GM12872 (cell line): ENCODE results near the gene TBCEL.

Source experiments
- TF ChIP-seq, protein P1 (sequence below): IDR thresholded peaks from 3 replicates; pipeline ENCODE4 v1.5.1; 2011; ENCODE audit warnings: low read depth, mild to moderate bottlenecking, low read length, moderate library complexity; ENCODE audit not compliant: insufficient read depth

Gene TBCEL

GRCh38 chr11:120991830-120992686, 31.8 kb upstream of the TBCEL start:
- TF ChIP-seq, protein P1, sequence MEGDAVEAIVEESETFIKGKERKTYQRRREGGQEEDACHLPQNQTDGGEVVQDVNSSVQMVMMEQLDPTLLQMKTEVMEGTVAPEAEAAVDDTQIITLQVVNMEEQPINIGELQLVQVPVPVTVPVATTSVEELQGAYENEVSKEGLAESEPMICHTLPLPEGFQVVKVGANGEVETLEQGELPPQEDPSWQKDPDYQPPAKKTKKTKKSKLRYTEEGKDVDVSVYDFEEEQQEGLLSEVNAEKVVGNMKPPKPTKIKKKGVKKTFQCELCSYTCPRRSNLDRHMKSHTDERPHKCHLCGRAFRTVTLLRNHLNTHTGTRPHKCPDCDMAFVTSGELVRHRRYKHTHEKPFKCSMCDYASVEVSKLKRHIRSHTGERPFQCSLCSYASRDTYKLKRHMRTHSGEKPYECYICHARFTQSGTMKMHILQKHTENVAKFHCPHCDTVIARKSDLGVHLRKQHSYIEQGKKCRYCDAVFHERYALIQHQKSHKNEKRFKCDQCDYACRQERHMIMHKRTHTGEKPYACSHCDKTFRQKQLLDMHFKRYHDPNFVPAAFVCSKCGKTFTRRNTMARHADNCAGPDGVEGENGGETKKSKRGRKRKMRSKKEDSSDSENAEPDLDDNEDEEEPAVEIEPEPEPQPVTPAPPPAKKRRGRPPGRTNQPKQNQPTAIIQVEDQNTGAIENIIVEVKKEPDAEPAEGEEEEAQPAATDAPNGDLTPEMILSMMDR = no peak

DNA sequence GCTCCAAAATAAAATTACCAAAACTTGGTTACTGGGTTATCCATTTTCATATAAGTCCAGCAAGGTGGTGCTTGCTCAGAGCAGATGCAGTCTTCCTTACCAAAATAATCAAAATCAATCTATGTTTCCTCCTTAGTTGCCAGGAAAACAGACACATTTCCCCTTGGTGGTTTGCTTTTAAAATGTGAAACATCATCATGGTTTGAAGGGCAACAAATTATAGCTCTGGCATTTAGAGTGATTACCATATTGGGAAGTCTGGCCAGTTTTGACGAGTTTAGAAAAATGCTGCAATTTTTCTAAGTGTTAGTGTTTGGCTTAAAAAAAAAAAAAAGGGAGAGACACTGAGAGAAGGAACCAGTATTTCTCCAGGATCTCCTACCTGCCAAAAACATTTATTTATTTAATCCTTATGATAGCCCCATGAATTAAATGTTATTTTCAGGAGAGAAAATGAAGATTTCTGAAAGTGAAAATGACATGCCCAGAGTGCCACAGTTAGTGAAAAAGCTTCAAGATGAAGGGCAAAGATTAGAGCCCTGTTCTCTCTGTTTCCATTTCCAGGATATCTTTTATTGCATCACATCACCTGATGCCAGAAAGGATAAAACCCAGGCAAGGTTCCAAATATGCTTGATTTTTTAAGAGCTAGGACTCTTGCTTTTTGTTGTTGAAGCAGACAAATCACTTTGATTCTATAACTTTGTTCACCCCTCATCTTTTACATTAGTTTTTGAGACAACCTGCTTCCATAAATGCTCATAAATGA, 29.6 kb upstream of the TBCEL start:
- TF ChIP-seq, protein P1 = no peak

DNA sequence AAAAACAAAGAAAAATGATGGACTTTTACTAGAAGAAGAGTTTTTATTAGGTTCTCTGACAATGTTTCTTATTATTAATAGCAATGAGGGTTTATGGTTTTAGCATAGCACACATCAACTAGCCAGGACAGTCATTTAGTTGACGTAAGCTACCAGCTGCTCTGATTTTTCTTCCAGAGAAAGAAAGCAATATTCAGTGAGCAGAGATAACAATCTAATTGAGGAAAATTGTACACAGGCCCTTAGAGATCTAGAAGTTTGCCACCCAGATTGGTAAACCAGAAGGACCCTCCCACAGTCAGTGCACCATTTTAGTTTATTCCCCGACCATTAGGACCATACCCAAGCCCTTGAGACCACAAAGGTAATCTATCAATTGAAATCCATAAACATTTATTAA, 28.7 kb upstream of the TBCEL start:
- TF ChIP-seq, protein P1 = no peak

DNA sequence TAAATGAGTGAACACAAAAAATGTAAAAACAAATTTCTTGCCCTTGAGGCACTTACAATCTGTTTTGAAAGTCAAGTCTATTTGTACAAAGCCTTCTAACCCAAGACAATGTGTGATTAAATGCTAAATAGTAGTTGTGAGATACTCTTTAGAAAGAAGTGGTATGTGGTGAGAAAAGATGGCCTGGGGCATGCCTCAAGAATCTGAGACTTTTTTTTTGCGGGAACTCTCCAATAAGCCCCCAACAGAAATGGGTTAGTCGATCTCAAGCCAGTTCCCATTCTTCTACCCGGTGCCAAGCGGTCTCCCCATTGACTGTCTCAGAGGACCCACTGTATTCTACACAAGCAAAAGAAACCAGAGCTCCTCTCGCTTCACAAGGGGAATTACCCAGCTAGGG, 26.9 kb upstream of the TBCEL start:
- TF ChIP-seq, protein P1 = no peak

GRCh38 chr11:120998581-120998980, 25.3 kb upstream of the TBCEL start:
- TF ChIP-seq, protein P1 = no peak

- TF ChIP-seq, protein P1 = no peak
Measured at GRCh38 chr11:121004206-121004840, 19.6 kb upstream of the TBCEL start.

DNA sequence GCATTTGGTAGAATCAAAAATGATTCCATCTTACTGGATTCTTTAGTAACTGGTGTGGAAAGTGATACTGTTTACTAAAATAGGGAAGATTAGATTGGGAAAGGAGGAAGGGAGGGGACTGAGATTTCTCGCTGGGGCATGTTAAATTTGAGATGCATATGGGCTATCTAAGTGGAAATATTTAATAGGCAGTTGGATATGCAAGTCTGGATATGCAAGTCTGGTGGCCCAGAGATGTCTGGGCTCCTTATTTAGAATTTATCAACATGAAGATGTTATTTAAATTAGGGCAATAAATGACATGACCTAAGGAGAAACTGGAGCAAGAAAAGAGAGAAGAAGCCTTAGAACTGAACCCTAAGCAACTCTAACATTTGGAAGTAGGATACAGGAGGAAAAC, 17.0 kb upstream of the TBCEL start:
- TF ChIP-seq, protein P1 = no peak
